ENCODE measurements around the gene ADAMTS2. TPM values are rescaled to one million over a fixed set of nuclear protein-coding genes. Genes with fewer than 3 reads are reported as not detected.

The ADAMTS2 gene
- polyA plus RNA-seq, 3 donors = 0.74 to 2.3 TPM; not detected in 1

DNA sequence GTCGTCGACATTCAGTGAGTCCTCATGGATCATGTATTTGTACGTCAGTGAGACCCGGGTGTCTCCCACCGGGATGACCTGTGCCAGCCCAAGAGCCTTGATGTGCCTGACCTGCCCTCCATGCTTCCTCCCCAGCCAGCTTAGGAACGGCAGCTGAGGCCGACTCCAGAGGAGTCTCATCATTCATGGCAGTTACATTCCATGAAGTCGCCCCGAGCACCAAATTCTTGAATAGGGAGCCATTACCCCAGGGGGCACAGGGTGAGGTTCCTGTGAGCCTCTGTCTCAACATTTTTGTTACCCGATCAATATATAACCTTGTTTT, 217.3 kb downstream of the ADAMTS2 start:
- intact Hi-C loops (cut with micrococcal nuclease) = no loop called here
- Histone ChIP-seq H3K4me2 (replicated peaks; ENCODE audit: extremely low read depth, low read length, poor library complexity, severe bottlenecking) (no peak overlapping the region), H3K9me3 (replicated peaks in 1 of 2; ENCODE audit: control insufficient read depth in 1 of 2, insufficient read depth in 1 of 2, low read length in 2 of 2) (peaks cover 47 to 69% of the 10 kb centered on the region in 2 donors), H3K9ac (ENCODE audit: insufficient read depth, low read length, poor library complexity, severe bottlenecking) (no peak overlapping the region), H3K36me3 (replicated peaks in 1 of 2; ENCODE audit: control insufficient read depth in 1 of 2, insufficient read depth in 2 of 2, low read length in 2 of 2) (no peaks in the 10 kb centered on the region), H4K20me1 (ENCODE audit: insufficient read depth, low read length) (no peaks in the 10 kb centered on the region), H3K4me1 (ENCODE audit: control insufficient read depth in 1 of 2, insufficient read depth in 2 of 2, low read length in 2 of 2) (no peaks in the 10 kb centered on the region), H3K27ac (ENCODE audit: low read depth in 1 of 2, low read length in 2 of 2) (no peak overlapping the region), H2AFZ (ENCODE audit: insufficient read depth, low read depth, low read length, poor library complexity, severe bottlenecking) (no peak overlapping the region), H3K4me3 (replicated peaks in 1 of 3; ENCODE audit: low read depth in 2 of 3, low read length in 3 of 3) (no peak overlapping the region), H3K27me3 (ENCODE audit: control insufficient read depth in 2 of 2, insufficient read depth in 2 of 2, low read length in 2 of 2) (no peaks in the 10 kb centered on the region), H3K79me2 (ENCODE audit: insufficient read depth, low read length) (no peaks in the 10 kb centered on the region)
- peaks cover 50 to 78% (median 60%) of the 10 kb centered on the region in 7 donors for H3K9me3 Mint-ChIP-seq
- H3K4me3 Mint-ChIP-seq = no peak overlapping the region
- no peak overlapping the region for H3K27ac Mint-ChIP-seq
- no peaks in the 10 kb centered on the region for H3K36me3 Mint-ChIP-seq
- no peak for DNase-seq
- TF ChIP-seq CTCF (IDR thresholded peaks at IDR 0.05) = no peak
- H3K27me3 Mint-ChIP-seq (ENCODE audit: low read depth in 3 of 3) = peaks cover 0 to 2% (median 0%) of the 10 kb centered on the region in 3 donors
- no peaks in the 10 kb centered on the region for H3K4me1 Mint-ChIP-seq
- WGBS (ENCODE audit: insufficient coverage) = 86% methylated on average over 8 of the region's 10 CpGs

DNA sequence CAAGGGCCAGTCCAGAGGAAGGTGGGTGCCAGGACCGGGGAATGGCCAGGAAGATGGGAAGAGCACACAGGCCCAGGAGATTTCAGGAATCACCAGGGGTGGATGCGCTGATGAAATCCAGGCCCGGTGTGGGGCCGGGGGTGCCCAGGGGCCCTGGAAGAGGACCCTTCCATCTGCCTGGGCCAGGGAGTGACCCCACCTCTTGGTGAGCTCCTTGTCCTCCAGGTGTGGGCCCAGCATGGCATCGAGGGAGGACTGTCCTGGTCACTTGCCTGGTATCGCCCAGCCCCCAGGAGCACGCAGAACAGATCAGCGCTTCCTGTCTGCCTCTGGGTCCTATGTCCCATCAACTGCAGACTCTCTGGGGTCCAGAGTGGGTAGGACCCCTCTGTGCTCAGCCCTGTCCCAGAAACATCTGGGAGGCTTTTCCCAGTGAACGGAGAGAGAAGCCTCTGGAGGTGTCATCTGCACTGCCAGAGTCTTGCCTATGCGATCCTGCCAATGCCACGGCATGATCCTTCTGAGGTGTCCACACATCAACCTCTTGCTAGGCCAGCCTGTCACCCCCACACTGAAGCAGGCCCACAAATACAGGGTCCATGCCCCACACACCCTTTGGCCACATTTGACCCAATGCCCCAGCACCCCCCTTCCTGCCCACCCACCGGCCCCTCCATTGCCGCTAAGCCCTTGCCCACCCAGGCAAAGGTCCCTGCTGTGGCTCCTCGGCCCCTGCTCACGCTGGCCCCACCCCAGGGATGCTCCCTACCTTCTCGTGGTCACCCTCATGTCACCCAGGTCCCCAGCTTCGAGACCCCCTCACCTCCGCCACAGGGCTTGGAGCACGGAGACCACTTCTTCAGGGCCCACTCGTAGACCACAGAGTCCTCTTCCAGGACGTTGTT, 217.9 kb downstream of the ADAMTS2 start:
- Mint-ChIP-seq H3K27ac (no peak overlapping the region), H3K27me3 (ENCODE audit: low read depth in 3 of 3) (peaks cover 0 to 2% (median 0%) of the 10 kb centered on the region in 3 donors), H3K4me1 (no peaks in the 10 kb centered on the region), H3K4me3 (no peak overlapping the region), H3K9me3 (peaks cover 56 to 84% (median 62%) of the 10 kb centered on the region in 7 donors), H3K36me3 (no peaks in the 10 kb centered on the region)
- no peak overlapping the region for H3K4me3 ChIP-seq (replicated peaks in 1 of 3; ENCODE audit: low read depth in 2 of 3, low read length in 3 of 3)
- no peaks in the 10 kb centered on the region for H3K36me3 ChIP-seq (replicated peaks in 1 of 2; ENCODE audit: control insufficient read depth in 1 of 2, insufficient read depth in 2 of 2, low read length in 2 of 2)
- H4K20me1 ChIP-seq (ENCODE audit: insufficient read depth, low read length) = no peaks in the 10 kb centered on the region
- no peaks in the 10 kb centered on the region for H3K27me3 ChIP-seq (ENCODE audit: control insufficient read depth in 2 of 2, insufficient read depth in 2 of 2, low read length in 2 of 2)
- H3K27ac ChIP-seq (ENCODE audit: low read depth in 1 of 2, low read length in 2 of 2) = no peak overlapping the region
- H3K9me3 ChIP-seq (replicated peaks in 1 of 2; ENCODE audit: control insufficient read depth in 1 of 2, insufficient read depth in 1 of 2, low read length in 2 of 2) = peaks cover 53 to 75% of the 10 kb centered on the region in 2 donors
- no peak overlapping the region for H3K9ac ChIP-seq (ENCODE audit: insufficient read depth, low read length, poor library complexity, severe bottlenecking)
- intact Hi-C loops (cut with micrococcal nuclease) = no loop called here
- no peak for DNase-seq
- no peaks in the 10 kb centered on the region for H3K4me1 ChIP-seq (ENCODE audit: control insufficient read depth in 1 of 2, insufficient read depth in 2 of 2, low read length in 2 of 2)
- no peaks in the 10 kb centered on the region for H3K79me2 ChIP-seq (ENCODE audit: insufficient read depth, low read length)
- H3K4me2 ChIP-seq (replicated peaks; ENCODE audit: extremely low read depth, low read length, poor library complexity, severe bottlenecking) = no peak overlapping the region
- WGBS (ENCODE audit: insufficient coverage) = 92% methylated on average over 21 of the region's 21 CpGs
- no peak overlapping the region for H2AFZ ChIP-seq (ENCODE audit: insufficient read depth, low read depth, low read length, poor library complexity, severe bottlenecking)
- no peak for TF ChIP-seq CTCF (IDR thresholded peaks at IDR 0.05)
